OCI-LY3 (cell line): Measurements from ENCODE around the gene ZNF346.
"Not testable (repeated sequence)": the region's sequence is repeated elsewhere in the genome, so short reads cannot be mapped to it uniquely, and the experiment has no call there.

Source experiments
- H2AFZ ChIP-seq: fragments of 200-600, 300-600 bp; shearing (Covaris generic); 2 replicates; pipeline ENCODE4 v1.6.0; 2014; ENCODE audit warnings: antibody characterized with exemption, low read depth, low read length
- H3K27ac ChIP-seq: fragments of 200-600, 300-600 bp; sonication (generic); 2 replicates; pipeline ENCODE4 v1.5.1; 2014; ENCODE audit warnings: mild to moderate bottlenecking, low read length, moderate library complexity, mixed read lengths
- H3K27me3 ChIP-seq: fragments of 200-600, 300-600 bp; sonication (generic); 2 replicates; pipeline ENCODE4 v1.6.1; 2014; ENCODE audit warnings: low read depth, low read length, mixed read lengths
- H3K36me3 ChIP-seq: fragments of 200-600, 300-600 bp; sonication (generic); replicated peaks from 2 replicates; pipeline ENCODE3; 2014; ENCODE audit warnings: low read depth, low read length, mixed read lengths
- H3K4me1 ChIP-seq: fragments of 300-600, 200-600 bp; sonication (generic); 2 replicates; pipeline ENCODE4 v1.6.1; 2014; ENCODE audit warnings: low read length, mixed read lengths
- H3K4me2 ChIP-seq: fragments of 200-600, 300-600 bp; sonication (generic); 2 replicates; pipeline ENCODE4 v1.6.1; 2014; ENCODE audit warnings: low read length, mixed read lengths
- H3K4me3 ChIP-seq: fragments of 300-600, 200-600 bp; sonication (generic); 2 replicates; pipeline ENCODE4 v1.5.1; 2014; ENCODE audit warnings: antibody characterized with exemption, mild to moderate bottlenecking, low read length, moderate library complexity
- H3K79me2 ChIP-seq: fragments of 300-600, 200-600 bp; shearing (Covaris generic); 2 replicates; pipeline ENCODE4 v1.6.1; 2014; ENCODE audit warnings: mild to moderate bottlenecking, low read length, mixed read lengths
- H3K9ac ChIP-seq: fragments of 300-600, 200-600 bp; shearing (Covaris generic); 2 replicates; pipeline ENCODE4 v1.6.0; 2014; ENCODE audit warnings: mild to moderate bottlenecking, low read length, moderate library complexity
- H3K9me3 ChIP-seq: fragments of 200-600, 300-600 bp; shearing (Covaris generic); 2 replicates; pipeline ENCODE4 v1.6.1; 2014; ENCODE audit warnings: low read length, mixed read lengths; ENCODE audit not compliant: insufficient read depth
- H4K20me1 ChIP-seq: fragments of 200-600, 300-600 bp; sonication (generic); 2 replicates; pipeline ENCODE4 v1.6.1; 2016; ENCODE audit warnings: low read length, mixed read lengths; ENCODE audit not compliant: insufficient read depth
- CTCF ChIP-seq: fragments of 200-600, 300-600 bp; sonication (generic); IDR thresholded peaks from 2 replicates; pipeline ENCODE4 v1.5.1; 2014; ENCODE audit warnings: antibody characterized with exemption, low read length, low read depth
- EZH2phosphoT487 ChIP-seq: fragments of 200-600 bp; shearing (Covaris generic); IDR thresholded peaks from 2 replicates; pipeline ENCODE4 v1.6.1; 2018; ENCODE audit warnings: antibody characterized with exemption, mixed run types, low read depth

ZNF346 gene

GRCh38 chr5:176985516-176985915 is 37.0 kb upstream of the ZNF346 start:
- no peak overlapping the region for H2AFZ ChIP-seq
- peaks cover 3% of the 10 kb centered on the region; the same call in 1 of the 2 replicates for H3K4me1 ChIP-seq
- H3K27me3 ChIP-seq: no peaks in the 10 kb centered on the region
- no peak overlapping the region for H3K4me3 ChIP-seq
- no peak overlapping the region for H3K9ac ChIP-seq
- TF ChIP-seq EZH2phosphoT487 (no peak), CTCF (no peak)
- no peak overlapping the region for H3K27ac ChIP-seq
- H3K36me3 ChIP-seq: peaks cover 18% of the 10 kb centered on the region
- H3K4me2 ChIP-seq: no peak overlapping the region
- H4K20me1 ChIP-seq: peaks cover 20% of the 10 kb centered on the region
- no peaks in the 10 kb centered on the region for H3K9me3 ChIP-seq
- H3K79me2 ChIP-seq: peaks cover 95% of the 10 kb centered on the region

- H3K9me3 ChIP-seq: no peaks in the 10 kb centered on the region
- no peak overlapping the region for H2AFZ ChIP-seq
- peaks cover 96% of the 10 kb centered on the region for H3K79me2 ChIP-seq
- peaks cover 23% of the 10 kb centered on the region for H4K20me1 ChIP-seq
- H3K27ac ChIP-seq: no peak overlapping the region
- peaks cover 18% of the 10 kb centered on the region for H3K36me3 ChIP-seq
- no peak overlapping the region for H3K4me2 ChIP-seq
- no peak overlapping the region for H3K4me3 ChIP-seq
- H3K9ac ChIP-seq: no peak overlapping the region
- no peaks in the 10 kb centered on the region for H3K4me1 ChIP-seq
- TF ChIP-seq CTCF (no peak), EZH2phosphoT487 (no peak)
- H3K27me3 ChIP-seq: no peaks in the 10 kb centered on the region
Observed at GRCh38 chr5:176986280-176986679, 36.2 kb upstream of the ZNF346 start.

GRCh38 chr5:176987583-176987982 is 34.9 kb upstream of the ZNF346 start:
- Histone ChIP-seq H2AFZ (no peak overlapping the region), H3K36me3 (peaks cover 11% of the 10 kb centered on the region), H4K20me1 (peaks cover 32% of the 10 kb centered on the region), H3K79me2 (peaks cover 97% of the 10 kb centered on the region), H3K4me3 (no peak overlapping the region), H3K9me3 (no peaks in the 10 kb centered on the region), H3K4me1 (no peaks in the 10 kb centered on the region), H3K27ac (no peak overlapping the region), H3K27me3 (no peaks in the 10 kb centered on the region), H3K9ac (no peak overlapping the region), H3K4me2 (no peak overlapping the region)
- TF ChIP-seq EZH2phosphoT487: no peak
- no peak for TF ChIP-seq CTCF

- Histone ChIP-seq H3K4me1 (peaks cover 31% of the 10 kb centered on the region), H4K20me1 (peaks cover 83% of the 10 kb centered on the region)
- H3K4me3 ChIP-seq: not testable (repeated sequence)
Observed at GRCh38 chr5:176993081-176993480, 29.4 kb upstream of the ZNF346 start.

More at GRCh38 chr5:176993081-176993480, 29.4 kb upstream of the ZNF346 start:
- H3K36me3 ChIP-seq, H2AFZ ChIP-seq, H3K9ac ChIP-seq, H3K27ac ChIP-seq, H3K9me3 ChIP-seq, H3K4me2 ChIP-seq, H3K27me3 ChIP-seq: not testable (repeated sequence)
- H3K79me2 ChIP-seq: peaks cover 100% of the 10 kb centered on the region
